Fibroblast of lung (primary cell): Measurements from ENCODE around the gene NCBP2. TPM values are rescaled to one million over a fixed set of nuclear protein-coding genes. Genes with fewer than 3 reads are reported as not detected.

Source experiments
- DNase-seq, 2 donors: peaks; one replicate each; pipeline versions ENCODE4 v3.0.0 to v3.0.0-alpha.2; 2010; ENCODE audit warnings: low read depth in 2 of 2
- H2AFZ ChIP-seq: 2 replicates; pipeline ENCODE4 v1.5.1; 2012; ENCODE audit warnings: low read length, control low read depth, inconsistent platforms
- H3K27ac ChIP-seq: 2 replicates; pipeline ENCODE4 v1.5.1; 2011; ENCODE audit warnings: low read length, control low read depth; ENCODE audit not compliant: insufficient read depth
- H3K27me3 ChIP-seq: 2 replicates; pipeline ENCODE4 v1.5.1; 2011; ENCODE audit warnings: mild to moderate bottlenecking, low read length; ENCODE audit not compliant: control insufficient read depth, insufficient read depth
- H3K36me3 ChIP-seq: 2 replicates; pipeline ENCODE4 v1.5.1; 2011; ENCODE audit warnings: low read length; ENCODE audit not compliant: control insufficient read depth, insufficient read depth
- H3K4me1 ChIP-seq: 2 replicates; pipeline ENCODE4 v1.5.1; 2011; ENCODE audit warnings: low read length; ENCODE audit not compliant: control insufficient read depth, insufficient read depth; ENCODE audit errors: extremely low read depth
- H3K4me2 ChIP-seq: 2 replicates; pipeline ENCODE4 v1.5.1; 2011; ENCODE audit warnings: low read length, control low read depth; ENCODE audit not compliant: insufficient read depth; ENCODE audit errors: extremely low read depth
- H3K4me3 ChIP-seq, 4 experiments: fragments of 200-600 bp in 1 of 4; sonication (generic) in 1 of 4; replicated peaks in 1 of 4; 2 replicates each; pipeline ENCODE4 v1.5.1; 2011 to 2016; ENCODE audit warnings: low read length in 4 of 4, low read depth in 3 of 4, mild to moderate bottlenecking in 3 of 4, control low read depth in 2 of 4, inconsistent platforms in 1 of 4, mixed read lengths in 1 of 4; ENCODE audit not compliant: insufficient read depth in 1 of 4; ENCODE audit errors: control extremely low read depth in 1 of 4
- H3K79me2 ChIP-seq: 2 replicates; pipeline ENCODE4 v1.5.1; 2012; ENCODE audit warnings: mild to moderate bottlenecking, low read length, inconsistent platforms; ENCODE audit not compliant: control insufficient read depth, insufficient read depth
- H3K9ac ChIP-seq: 2 replicates; pipeline ENCODE4 v1.5.1; 2011; ENCODE audit warnings: mild to moderate bottlenecking, low read length, control low read depth; ENCODE audit not compliant: insufficient read depth
- H3K9me3 ChIP-seq: 2 replicates; pipeline ENCODE4 v1.5.1; 2012; ENCODE audit warnings: low read depth, low read length; ENCODE audit not compliant: control insufficient read depth, insufficient read depth
- H4K20me1 ChIP-seq: 2 replicates; pipeline ENCODE4 v1.5.1; 2011; ENCODE audit warnings: low read length; ENCODE audit not compliant: control insufficient read depth, insufficient read depth; ENCODE audit errors: extremely low read depth
- EZH2 ChIP-seq: IDR thresholded peaks from 2 replicates; pipeline ENCODE4 v1.5.1; 2012; ENCODE audit warnings: low read length, control low read depth, mild to moderate bottlenecking; ENCODE audit errors: missing control alignments
- polyA plus RNA-seq, 2 donors: library from polyadenylated mRNA; depleted of rRNA in 1 of 2; stranded (reverse) in 1 of 2; unstranded in 1 of 2; fragments of >200 nt; gene quantifications; 2 replicates each; pipeline ENCODE4 v1.2.1, GENCODE V29; 2011 to 2012; ENCODE audit warnings: missing spikeins in 1 of 2
- total RNA-seq: library from RNA; depleted of rRNA; stranded (reverse); fragments of >200 nt; gene quantifications from 2 replicates; pipeline ENCODE4 v1.2.1, GENCODE V29; 2014
- TF ChIP-seq, protein P1 (sequence below), 2 donors: IDR thresholded peaks in 1 of 2; conservative IDR thresholded peaks in 1 of 2; 1 replicate in 1 of 2; 2 replicates in 1 of 2; pipeline ENCODE4 v1.5.1; 2011 to 2012; ENCODE audit warnings: low read length in 2 of 2, control low read depth in 1 of 2, inconsistent platforms in 1 of 2, low read depth in 1 of 2, mild to moderate bottlenecking in 1 of 2

Gene NCBP2
- total and polyA plus RNA-seq, 2 donors (not counting 1 experiment from before 2014, with no cell fraction given): 65.2 to 85.9 TPM

GRCh38 chr3:196981657-196982056 lies 39.3 kb upstream of the NCBP2 start:
- TF ChIP-seq, protein P1, sequence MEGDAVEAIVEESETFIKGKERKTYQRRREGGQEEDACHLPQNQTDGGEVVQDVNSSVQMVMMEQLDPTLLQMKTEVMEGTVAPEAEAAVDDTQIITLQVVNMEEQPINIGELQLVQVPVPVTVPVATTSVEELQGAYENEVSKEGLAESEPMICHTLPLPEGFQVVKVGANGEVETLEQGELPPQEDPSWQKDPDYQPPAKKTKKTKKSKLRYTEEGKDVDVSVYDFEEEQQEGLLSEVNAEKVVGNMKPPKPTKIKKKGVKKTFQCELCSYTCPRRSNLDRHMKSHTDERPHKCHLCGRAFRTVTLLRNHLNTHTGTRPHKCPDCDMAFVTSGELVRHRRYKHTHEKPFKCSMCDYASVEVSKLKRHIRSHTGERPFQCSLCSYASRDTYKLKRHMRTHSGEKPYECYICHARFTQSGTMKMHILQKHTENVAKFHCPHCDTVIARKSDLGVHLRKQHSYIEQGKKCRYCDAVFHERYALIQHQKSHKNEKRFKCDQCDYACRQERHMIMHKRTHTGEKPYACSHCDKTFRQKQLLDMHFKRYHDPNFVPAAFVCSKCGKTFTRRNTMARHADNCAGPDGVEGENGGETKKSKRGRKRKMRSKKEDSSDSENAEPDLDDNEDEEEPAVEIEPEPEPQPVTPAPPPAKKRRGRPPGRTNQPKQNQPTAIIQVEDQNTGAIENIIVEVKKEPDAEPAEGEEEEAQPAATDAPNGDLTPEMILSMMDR (conservative IDR thresholded peaks at IDR 0.05 in 1 of 2, IDR thresholded peaks at IDR 0.05 in 1 of 2; ENCODE audit: low read depth in 1 of 2, low read length in 2 of 2): no peak
- no peaks in the 10 kb centered on the region for H3K79me2 ChIP-seq
- H4K20me1 ChIP-seq: no peaks in the 10 kb centered on the region
- no peak overlapping the region for H3K4me2 ChIP-seq
- no peaks in the 10 kb centered on the region for H3K9me3 ChIP-seq
- H3K4me1 ChIP-seq: no peaks in the 10 kb centered on the region
- no peaks in the 10 kb centered on the region for H3K27me3 ChIP-seq
- no peak overlapping the region for H2AFZ ChIP-seq
- DNase-seq: no peak
- no peak overlapping the region for H3K4me3 ChIP-seq
- H3K36me3 ChIP-seq: no peaks in the 10 kb centered on the region
- no peak overlapping the region for H3K9ac ChIP-seq
- no peak overlapping the region for H3K27ac ChIP-seq

GRCh38 chr3:196979545-196979944 lies 37.2 kb upstream of the NCBP2 start:
- no peak overlapping the region for H3K4me3 ChIP-seq
- no peaks in the 10 kb centered on the region for H4K20me1 ChIP-seq
- no peak for TF ChIP-seq EZH2
- TF ChIP-seq, protein P1 (conservative IDR thresholded peaks at IDR 0.05 in 1 of 2, IDR thresholded peaks at IDR 0.05 in 1 of 2; ENCODE audit: low read depth in 1 of 2, low read length in 2 of 2): no peak
- H3K27me3 ChIP-seq: no peaks in the 10 kb centered on the region
- H3K79me2 ChIP-seq: no peaks in the 10 kb centered on the region
- H3K9ac ChIP-seq: no peak overlapping the region
- no peaks in the 10 kb centered on the region for H3K9me3 ChIP-seq
- H3K4me1 ChIP-seq: no peaks in the 10 kb centered on the region
- no peak overlapping the region for H2AFZ ChIP-seq
- no peak overlapping the region for H3K27ac ChIP-seq
- peak; percentile 33 to 84 for DNase-seq
- no peak overlapping the region for H3K4me2 ChIP-seq
- no peaks in the 10 kb centered on the region for H3K36me3 ChIP-seq

GRCh38 chr3:196976941-196977340 lies 34.6 kb upstream of the NCBP2 start:
- H3K4me3 ChIP-seq: no peak overlapping the region
- TF ChIP-seq EZH2: no peak
- TF ChIP-seq, protein P1 (conservative IDR thresholded peaks at IDR 0.05 in 1 of 2, IDR thresholded peaks at IDR 0.05 in 1 of 2; ENCODE audit: low read depth in 1 of 2, low read length in 2 of 2): no peak
- H3K27ac ChIP-seq: no peak overlapping the region
- DNase-seq: no peak
- H3K4me1 ChIP-seq: no peaks in the 10 kb centered on the region
- no peaks in the 10 kb centered on the region for H3K27me3 ChIP-seq
- H2AFZ ChIP-seq: no peak overlapping the region
- H3K4me2 ChIP-seq: no peak overlapping the region
- no peak overlapping the region for H3K9ac ChIP-seq
- no peaks in the 10 kb centered on the region for H4K20me1 ChIP-seq
- no peaks in the 10 kb centered on the region for H3K79me2 ChIP-seq
- no peaks in the 10 kb centered on the region for H3K9me3 ChIP-seq
- no peaks in the 10 kb centered on the region for H3K36me3 ChIP-seq
